Coronary artery (tissue), 2 donors: ENCODE data around the gene ZMYND8.
"Not testable (repeated sequence)": the region's sequence is repeated elsewhere in the genome, so short reads cannot be mapped to it uniquely, and the experiment has no call there.

Experiments
- DNase-seq: peaks from one replicate; pipeline ENCODE4 v3.0.0-alpha.2; 2017; ENCODE audit warnings: low spot score
- H3K27ac ChIP-seq, 2 donors: fragments of 200-600 bp; sonication (generic); one replicate each; pipeline ENCODE4 v1.5.1; 2016 to 2019
- H3K4me3 ChIP-seq: fragments of 200-600 bp; sonication (generic); 2 replicates; pipeline ENCODE4 v1.5.1; 2016; ENCODE audit warnings: mild to moderate bottlenecking, moderate library complexity
- TF ChIP-seq, protein P1 (sequence below): fragments of 200-600 bp; sonication (generic); IDR thresholded peaks from one replicate; pipeline ENCODE4 v1.5.1; 2019; ENCODE audit warnings: antibody characterized with exemption

ZMYND8 gene

DNA sequence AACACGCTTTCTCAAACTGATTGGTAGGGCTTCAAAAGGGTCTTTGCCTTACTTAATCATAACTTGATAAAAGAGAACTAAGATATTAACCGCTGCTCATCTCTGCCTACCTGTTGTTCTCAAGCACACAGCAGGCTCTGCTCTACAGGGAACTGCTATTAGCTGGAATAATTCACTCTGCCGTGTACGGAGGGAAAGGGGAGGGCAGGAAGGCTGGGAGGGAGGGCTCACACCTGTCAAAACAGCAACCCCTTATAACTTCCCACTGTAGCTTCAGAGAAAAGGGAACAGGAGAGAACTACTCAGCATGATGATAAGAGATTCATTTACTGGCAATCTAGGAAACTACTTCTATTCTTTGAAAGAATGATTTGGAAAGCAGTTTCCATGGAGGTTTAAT, 75.1 kb downstream of the ZMYND8 start:
- TF ChIP-seq, protein P1, sequence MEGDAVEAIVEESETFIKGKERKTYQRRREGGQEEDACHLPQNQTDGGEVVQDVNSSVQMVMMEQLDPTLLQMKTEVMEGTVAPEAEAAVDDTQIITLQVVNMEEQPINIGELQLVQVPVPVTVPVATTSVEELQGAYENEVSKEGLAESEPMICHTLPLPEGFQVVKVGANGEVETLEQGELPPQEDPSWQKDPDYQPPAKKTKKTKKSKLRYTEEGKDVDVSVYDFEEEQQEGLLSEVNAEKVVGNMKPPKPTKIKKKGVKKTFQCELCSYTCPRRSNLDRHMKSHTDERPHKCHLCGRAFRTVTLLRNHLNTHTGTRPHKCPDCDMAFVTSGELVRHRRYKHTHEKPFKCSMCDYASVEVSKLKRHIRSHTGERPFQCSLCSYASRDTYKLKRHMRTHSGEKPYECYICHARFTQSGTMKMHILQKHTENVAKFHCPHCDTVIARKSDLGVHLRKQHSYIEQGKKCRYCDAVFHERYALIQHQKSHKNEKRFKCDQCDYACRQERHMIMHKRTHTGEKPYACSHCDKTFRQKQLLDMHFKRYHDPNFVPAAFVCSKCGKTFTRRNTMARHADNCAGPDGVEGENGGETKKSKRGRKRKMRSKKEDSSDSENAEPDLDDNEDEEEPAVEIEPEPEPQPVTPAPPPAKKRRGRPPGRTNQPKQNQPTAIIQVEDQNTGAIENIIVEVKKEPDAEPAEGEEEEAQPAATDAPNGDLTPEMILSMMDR = no peak
- H3K4me3 ChIP-seq = no peak overlapping the region
- H3K27ac ChIP-seq = no peak overlapping the region
- DNase-seq = no peak

DNA sequence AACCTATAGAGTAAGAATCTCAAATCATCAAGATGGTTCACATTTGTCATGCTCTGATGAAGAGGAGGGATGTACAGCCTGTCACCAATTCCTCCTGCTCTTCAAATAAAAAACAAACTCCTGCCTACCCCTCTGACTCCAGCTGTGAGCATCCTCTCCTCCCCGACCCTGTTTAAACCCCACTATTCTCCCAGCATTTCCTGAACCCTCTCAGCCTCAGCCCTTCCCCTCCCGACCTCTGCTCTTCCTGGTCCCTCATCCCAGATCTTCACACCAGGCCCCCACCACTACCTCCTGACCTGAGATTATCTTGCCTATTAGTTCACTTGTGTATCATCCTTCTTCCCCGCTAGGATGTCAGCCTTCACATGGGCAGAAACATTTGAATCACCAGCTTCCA, 75.8 kb downstream of the ZMYND8 start:
- no peak for DNase-seq
- H3K27ac ChIP-seq = no peak overlapping the region
- H3K4me3 ChIP-seq = no peak overlapping the region
- TF ChIP-seq, protein P1 = no peak

DNA sequence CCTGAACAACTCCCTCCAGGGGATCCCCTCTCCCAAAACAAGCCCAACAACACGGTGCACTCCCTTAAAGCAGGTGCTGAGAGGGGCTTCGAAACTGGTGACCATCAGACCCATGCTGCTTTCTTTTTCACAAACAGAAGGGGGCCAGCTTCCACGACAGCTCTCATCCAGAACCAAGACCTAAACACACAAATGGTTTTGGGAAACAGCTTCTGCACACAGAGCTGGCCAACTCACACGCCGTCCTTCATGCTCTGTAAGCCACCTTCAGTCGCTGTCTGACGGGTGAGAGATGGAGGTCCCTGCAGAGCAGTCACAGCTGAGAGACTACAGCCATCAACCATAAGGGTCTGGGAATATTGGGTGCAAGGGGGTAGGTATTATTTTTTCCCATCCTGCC, 76.3 kb downstream of the ZMYND8 start:
- H3K27ac ChIP-seq = no peak overlapping the region
- no peak for DNase-seq
- H3K4me3 ChIP-seq = no peak overlapping the region
- TF ChIP-seq, protein P1 = no peak

DNA sequence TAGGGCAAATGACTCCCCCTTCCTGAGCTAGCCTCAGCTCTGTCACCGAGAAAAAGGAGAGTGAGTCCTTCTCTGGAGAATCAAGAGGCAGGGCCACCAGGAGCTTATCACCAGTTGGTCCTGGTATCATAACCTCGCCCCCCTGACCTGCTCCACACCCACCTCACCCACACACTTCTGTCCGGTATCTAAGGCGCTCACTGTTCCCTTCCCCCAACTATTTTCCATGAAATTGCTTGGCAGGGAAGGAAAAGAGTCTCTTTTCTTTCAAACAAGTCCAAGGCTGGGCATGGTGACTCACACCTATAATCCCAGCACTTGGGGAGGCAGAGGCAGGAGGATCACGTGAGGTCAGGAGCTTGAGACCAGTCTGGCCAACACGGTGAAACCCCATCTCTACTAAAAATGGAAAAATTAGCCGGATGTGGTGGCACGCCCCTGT, 77.6 kb downstream of the ZMYND8 start:
- no peak for DNase-seq
- Histone ChIP-seq H3K4me3 (no peak overlapping the region), H3K27ac (peak overlapping the region; percentile 80 to 87)
- TF ChIP-seq, protein P1 = no peak

DNA sequence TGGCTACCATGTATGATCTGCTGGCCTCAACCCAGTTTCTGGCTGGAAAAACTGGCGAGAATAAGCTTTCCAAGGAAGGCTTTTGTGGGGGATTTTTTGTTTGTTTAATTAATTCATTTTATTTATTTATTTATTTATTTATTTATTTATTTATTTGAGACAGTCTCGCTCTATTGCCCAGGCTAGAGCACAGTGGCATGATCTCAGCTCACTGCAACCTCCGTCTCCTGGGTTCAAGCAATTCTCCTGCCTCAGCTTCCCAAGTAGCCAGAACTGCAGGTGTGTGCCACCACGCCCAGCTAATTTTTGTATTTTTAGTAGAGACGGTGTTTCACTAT, 79.0 kb downstream of the ZMYND8 start:
- H3K4me3 ChIP-seq, DNase-seq: not testable (repeated sequence)
- peak overlapping the region; percentile 80 to 87 for H3K27ac ChIP-seq

DNA sequence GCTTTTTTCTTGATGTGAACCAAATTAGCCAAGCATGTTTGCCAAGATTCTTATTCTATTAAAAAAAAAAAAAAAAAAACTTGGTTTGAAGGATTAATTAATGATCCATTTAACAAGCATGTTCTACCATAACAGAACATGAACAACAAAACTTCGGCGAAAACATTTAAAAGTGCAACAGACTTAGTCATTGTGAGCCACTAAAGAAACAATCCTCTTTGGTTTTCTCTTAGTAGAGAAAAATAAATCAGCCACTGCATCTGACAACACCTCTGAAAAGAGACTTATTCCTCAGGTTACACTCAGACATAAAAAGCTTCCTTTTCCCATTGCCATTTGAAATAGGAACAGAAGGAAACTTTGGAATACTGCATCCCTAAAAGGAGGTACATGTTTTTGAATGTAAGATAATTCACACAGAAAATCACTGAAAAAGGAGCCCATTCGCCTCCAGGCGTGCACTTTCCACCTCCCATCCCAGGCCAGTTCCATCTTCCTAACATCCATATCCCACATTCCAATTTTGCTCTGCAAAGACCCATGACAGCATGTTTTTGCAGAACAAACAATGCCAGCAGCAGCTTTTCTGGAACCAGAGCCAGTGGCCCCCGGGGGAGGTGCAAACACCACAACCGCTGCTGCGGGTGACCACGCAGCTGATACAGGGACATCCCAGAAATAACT, 79.5 kb downstream of the ZMYND8 start:
- peak; percentile 81 for DNase-seq
- Histone ChIP-seq H3K27ac (peak overlapping the region; percentile 80 to 87), H3K4me3 (no peak overlapping the region)
- TF ChIP-seq, protein P1 = no peak

DNA sequence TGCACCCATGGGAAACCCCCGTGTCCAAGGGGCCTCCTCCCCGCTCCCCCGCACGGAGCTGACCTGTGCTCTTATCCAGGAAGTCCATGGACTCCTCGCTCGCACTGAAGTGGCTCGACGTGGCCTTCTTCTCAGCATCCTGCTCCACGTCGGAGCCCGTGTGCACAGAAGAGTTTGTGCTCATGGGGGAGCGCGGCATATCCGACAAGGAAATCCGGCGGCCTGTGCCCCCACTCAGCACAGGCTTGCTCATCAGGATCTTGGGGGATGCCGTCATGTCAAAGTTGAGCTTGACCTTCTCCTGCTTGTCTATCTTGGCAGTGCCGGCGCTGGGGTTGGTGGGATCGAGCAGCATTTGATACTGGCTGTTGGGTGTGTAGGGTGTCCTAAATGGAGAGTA, 80.2 kb downstream of the ZMYND8 start:
- no peak for DNase-seq
- TF ChIP-seq, protein P1 = no peak
- no peak overlapping the region for H3K4me3 ChIP-seq
- H3K27ac ChIP-seq = peak overlapping the region; percentile 80 to 87
